ENCODE data around the gene DKK3. TPM values are rescaled to one million over a fixed set of nuclear protein-coding genes. Genes with fewer than 3 reads are reported as not detected.

The DKK3 gene
- total RNA-seq, 1 experiment from 2014 or later, result 156 TPM

DNA sequence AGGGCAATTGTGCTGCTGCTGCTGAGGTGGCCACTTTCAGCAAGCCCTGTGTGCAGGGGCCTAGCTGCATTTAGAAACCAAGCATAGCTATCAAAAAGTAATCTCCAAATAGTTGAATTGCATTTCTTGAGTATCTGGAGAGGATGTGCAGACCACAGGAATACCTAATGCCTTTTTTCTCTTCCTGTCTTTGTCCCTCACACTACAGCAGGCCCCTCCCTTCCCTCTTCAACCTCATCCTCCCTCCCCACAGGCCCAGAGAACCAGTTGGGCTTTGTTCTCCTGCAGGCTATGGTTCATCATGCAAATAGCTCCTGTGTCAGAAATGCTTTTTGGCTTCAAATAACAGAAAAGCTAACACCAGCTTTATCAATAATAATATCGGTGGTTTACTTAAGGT, 47.7 kb downstream of the DKK3 start:
- peaks cover 70% of the 10 kb centered on the region for H3K36me3 Mint-ChIP-seq (ENCODE audit: insufficient read depth, unreplicated experiment)
- intact Hi-C loops (cut with micrococcal nuclease; ENCODE audit: unreplicated experiment), result no loop called here

DNA sequence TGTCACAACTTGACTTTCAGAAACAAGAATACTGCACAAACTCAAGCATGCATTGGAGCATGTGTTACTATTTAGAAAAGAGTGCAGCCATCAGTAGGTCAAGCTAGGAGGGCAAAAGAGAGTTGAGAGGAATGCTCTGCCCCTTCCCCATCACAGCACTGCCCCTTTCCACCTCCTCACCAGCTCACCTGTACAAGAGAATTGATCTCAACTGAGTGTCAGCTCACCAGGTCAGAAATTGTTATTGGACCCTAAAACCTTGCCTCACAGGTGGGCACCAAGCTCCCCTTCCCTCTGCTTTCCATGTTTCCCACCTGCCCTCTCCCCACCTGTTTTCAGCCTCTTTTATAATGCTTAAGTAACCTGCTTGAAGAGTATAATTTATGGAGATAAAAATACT, 48.8 kb downstream of the DKK3 start:
- ChIA-PET CTCF (no interaction called here), POLR2A (no interaction called here)
- Histone ChIP-seq H3K27me3 (replicated peaks; ENCODE audit: control insufficient read depth, insufficient read depth, low read length) (no peaks in the 10 kb centered on the region), H3K36me3 (ENCODE audit: control insufficient read depth, insufficient read depth, low read length) (peaks cover 3% of the 10 kb centered on the region), H3K9me3 (no peaks in the 10 kb centered on the region), H3K4me1 (no peaks in the 10 kb centered on the region), H3K4me3 (ENCODE audit: low read depth, low read length) (no peak overlapping the region)
- H3K27ac Mint-ChIP-seq (ENCODE audit: unreplicated experiment), result no peak overlapping the region
- no peaks in the 10 kb centered on the region for H3K9me3 Mint-ChIP-seq (ENCODE audit: unreplicated experiment)
- no TSS peak for BruUV-seq (replicated peaks)
- H3K36me3 Mint-ChIP-seq (ENCODE audit: insufficient read depth, unreplicated experiment), result peaks cover 65% of the 10 kb centered on the region
- no peak for DNase-seq
- no peak for TF ChIP-seq CTCF (IDR thresholded peaks at IDR 0.05; ENCODE audit: insufficient read depth in 1 of 2, low read depth in 1 of 2, low read length in 1 of 2, severe bottlenecking in 1 of 2, unreplicated experiment in 1 of 2)
- no peaks in the 10 kb centered on the region for H3K4me1 Mint-ChIP-seq (ENCODE audit: low read depth, unreplicated experiment)
- no peak overlapping the region for H3K4me3 Mint-ChIP-seq (ENCODE audit: unreplicated experiment)
- H3K27me3 Mint-ChIP-seq (ENCODE audit: insufficient read depth, unreplicated experiment), result no peaks in the 10 kb centered on the region
- intact Hi-C loops (cut with micrococcal nuclease; ENCODE audit: unreplicated experiment), result no loop called here

More for the DNA sequence above, 47.7 kb downstream of the DKK3 start:
- H3K9me3 Mint-ChIP-seq (ENCODE audit: unreplicated experiment), result no peaks in the 10 kb centered on the region
- BruUV-seq (replicated peaks), result no TSS peak
- Histone ChIP-seq H3K4me1 (no peaks in the 10 kb centered on the region), H3K9me3 (no peaks in the 10 kb centered on the region), H3K27me3 (replicated peaks; ENCODE audit: control insufficient read depth, insufficient read depth, low read length) (no peaks in the 10 kb centered on the region), H3K4me3 (ENCODE audit: low read depth, low read length) (no peak overlapping the region), H3K36me3 (ENCODE audit: control insufficient read depth, insufficient read depth, low read length) (peaks cover 3% of the 10 kb centered on the region)
- ChIA-PET POLR2A (no interaction called here), CTCF (interaction anchor here (1.8 kb wide), 1 partner anchor 84 kb away, joined by 4 read pairs; no protein-coding TSS in a partner anchor)
- DNase-seq, result no peak
- no peak overlapping the region for H3K27ac Mint-ChIP-seq (ENCODE audit: unreplicated experiment)
- no peaks in the 10 kb centered on the region for H3K4me1 Mint-ChIP-seq (ENCODE audit: low read depth, unreplicated experiment)
- H3K4me3 Mint-ChIP-seq (ENCODE audit: unreplicated experiment), result no peak overlapping the region
- H3K27me3 Mint-ChIP-seq (ENCODE audit: insufficient read depth, unreplicated experiment), result no peaks in the 10 kb centered on the region
- TF ChIP-seq CTCF (IDR thresholded peaks at IDR 0.05; ENCODE audit: insufficient read depth in 1 of 2, low read depth in 1 of 2, low read length in 1 of 2, severe bottlenecking in 1 of 2, unreplicated experiment in 1 of 2), result no peak

DNA sequence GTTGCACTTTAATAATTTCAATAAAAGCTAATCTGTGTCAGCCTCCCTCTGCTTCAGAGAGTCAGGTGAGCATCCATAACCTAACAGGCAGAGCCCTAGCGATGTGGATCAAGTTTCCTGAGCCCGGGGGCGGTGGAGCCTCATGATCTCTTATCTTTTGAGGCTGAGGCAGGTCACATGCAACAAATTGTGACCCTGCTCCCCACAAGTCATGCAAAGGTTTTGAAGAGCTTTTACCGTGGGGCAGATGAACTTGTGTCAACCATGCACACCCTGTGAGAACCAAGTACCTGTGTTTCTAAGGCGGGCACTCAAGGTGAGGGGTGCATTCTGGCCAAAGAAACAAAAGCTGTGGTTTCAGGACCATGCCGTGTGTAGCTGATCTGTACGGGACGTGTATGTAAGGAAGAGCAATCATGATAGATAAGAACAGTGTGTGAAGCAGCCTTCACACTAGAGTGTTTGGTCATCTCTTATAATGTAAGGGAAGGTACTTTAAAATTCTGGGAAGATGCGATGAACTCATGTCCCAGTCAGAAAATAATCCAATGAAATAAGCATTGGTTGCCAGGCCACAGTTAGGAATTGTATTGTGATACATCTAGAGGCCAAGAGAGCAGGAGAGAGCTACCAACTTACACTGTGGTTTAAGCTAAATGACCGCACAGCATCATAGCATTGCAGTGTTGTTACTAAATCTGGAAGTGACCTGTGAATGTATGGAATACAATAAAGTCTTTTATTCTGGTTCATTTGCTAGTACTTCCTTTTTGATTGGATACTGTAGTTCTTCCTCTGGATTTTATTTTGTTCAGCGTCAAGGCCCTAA, 49.8 kb downstream of the DKK3 start:
- intact Hi-C loops (cut with micrococcal nuclease; ENCODE audit: unreplicated experiment), result no loop called here
- ChIA-PET POLR2A (no interaction called here), CTCF (interaction anchor here (1.7 kb wide), 1 partner anchor 8 kb away, joined by 4 read pairs; no protein-coding TSS in a partner anchor)
- H3K4me1 Mint-ChIP-seq (ENCODE audit: low read depth, unreplicated experiment), result no peaks in the 10 kb centered on the region
- peaks cover under 1% of the 10 kb centered on the region for H3K36me3 ChIP-seq (ENCODE audit: control insufficient read depth, insufficient read depth, low read length)
- no peak overlapping the region for H3K4me3 Mint-ChIP-seq (ENCODE audit: unreplicated experiment)
- H3K27ac Mint-ChIP-seq (ENCODE audit: unreplicated experiment), result no peak overlapping the region
- TF ChIP-seq CTCF (IDR thresholded peaks at IDR 0.05; ENCODE audit: insufficient read depth in 1 of 2, low read depth in 1 of 2, low read length in 1 of 2, severe bottlenecking in 1 of 2, unreplicated experiment in 1 of 2), result no peak
- H3K4me3 ChIP-seq (ENCODE audit: low read depth, low read length), result no peak overlapping the region
- H3K27me3 Mint-ChIP-seq (ENCODE audit: insufficient read depth, unreplicated experiment), result no peaks in the 10 kb centered on the region
- no peaks in the 10 kb centered on the region for H3K9me3 ChIP-seq
- H3K27me3 ChIP-seq (replicated peaks; ENCODE audit: control insufficient read depth, insufficient read depth, low read length), result no peaks in the 10 kb centered on the region
- no peaks in the 10 kb centered on the region for H3K9me3 Mint-ChIP-seq (ENCODE audit: unreplicated experiment)
- peaks cover 60% of the 10 kb centered on the region for H3K36me3 Mint-ChIP-seq (ENCODE audit: insufficient read depth, unreplicated experiment)
- no peak for DNase-seq
- H3K4me1 ChIP-seq, result no peaks in the 10 kb centered on the region
- no TSS peak for BruUV-seq (replicated peaks)
